ENCODE measurements around the gene TRPM2.

TRPM2 gene

DNA sequence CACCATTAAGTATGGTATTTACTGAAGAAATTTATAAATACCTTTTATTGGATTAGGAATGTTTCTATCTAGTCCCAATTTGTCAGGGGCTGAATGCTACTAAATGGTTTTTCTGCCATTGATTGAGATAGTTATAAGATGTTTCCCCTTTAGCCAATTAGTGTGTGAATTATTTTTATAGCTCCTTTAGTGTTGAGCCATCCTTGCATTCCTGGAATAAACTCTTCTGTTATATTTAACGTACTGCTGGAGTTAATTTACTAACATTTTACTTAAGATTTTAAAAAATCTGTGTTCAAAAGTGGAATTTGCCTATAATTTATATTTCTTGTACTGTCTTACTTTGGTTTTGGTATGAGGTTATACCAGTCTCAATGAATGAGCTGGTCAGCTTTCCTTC is 76.5 kb downstream of the TRPM2 start:
- DNase-seq (ENCODE audit: low read depth in 3 of 3): no peak

DNA sequence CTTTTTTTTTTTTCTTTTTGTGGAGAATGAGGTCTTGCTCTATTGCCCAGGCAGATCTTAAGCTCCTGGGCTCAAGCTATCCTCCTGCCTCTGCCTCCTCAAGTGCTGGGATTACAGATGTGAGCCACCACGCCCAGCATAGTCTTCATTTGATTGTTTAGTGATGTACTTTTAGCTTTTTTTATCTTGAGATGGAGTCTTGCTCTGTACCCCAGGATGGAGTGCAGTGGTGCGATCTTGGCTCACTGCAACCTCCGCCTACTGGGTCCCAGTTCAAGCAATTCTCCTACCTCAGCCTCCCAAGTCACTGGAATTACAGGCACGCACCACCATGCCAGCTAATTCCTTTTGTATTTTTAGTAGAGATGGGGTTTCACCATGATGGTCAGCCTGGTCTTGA is 77.9 kb downstream of the TRPM2 start:
- DNase-seq (ENCODE audit: low read depth in 3 of 3): no peak

DNA sequence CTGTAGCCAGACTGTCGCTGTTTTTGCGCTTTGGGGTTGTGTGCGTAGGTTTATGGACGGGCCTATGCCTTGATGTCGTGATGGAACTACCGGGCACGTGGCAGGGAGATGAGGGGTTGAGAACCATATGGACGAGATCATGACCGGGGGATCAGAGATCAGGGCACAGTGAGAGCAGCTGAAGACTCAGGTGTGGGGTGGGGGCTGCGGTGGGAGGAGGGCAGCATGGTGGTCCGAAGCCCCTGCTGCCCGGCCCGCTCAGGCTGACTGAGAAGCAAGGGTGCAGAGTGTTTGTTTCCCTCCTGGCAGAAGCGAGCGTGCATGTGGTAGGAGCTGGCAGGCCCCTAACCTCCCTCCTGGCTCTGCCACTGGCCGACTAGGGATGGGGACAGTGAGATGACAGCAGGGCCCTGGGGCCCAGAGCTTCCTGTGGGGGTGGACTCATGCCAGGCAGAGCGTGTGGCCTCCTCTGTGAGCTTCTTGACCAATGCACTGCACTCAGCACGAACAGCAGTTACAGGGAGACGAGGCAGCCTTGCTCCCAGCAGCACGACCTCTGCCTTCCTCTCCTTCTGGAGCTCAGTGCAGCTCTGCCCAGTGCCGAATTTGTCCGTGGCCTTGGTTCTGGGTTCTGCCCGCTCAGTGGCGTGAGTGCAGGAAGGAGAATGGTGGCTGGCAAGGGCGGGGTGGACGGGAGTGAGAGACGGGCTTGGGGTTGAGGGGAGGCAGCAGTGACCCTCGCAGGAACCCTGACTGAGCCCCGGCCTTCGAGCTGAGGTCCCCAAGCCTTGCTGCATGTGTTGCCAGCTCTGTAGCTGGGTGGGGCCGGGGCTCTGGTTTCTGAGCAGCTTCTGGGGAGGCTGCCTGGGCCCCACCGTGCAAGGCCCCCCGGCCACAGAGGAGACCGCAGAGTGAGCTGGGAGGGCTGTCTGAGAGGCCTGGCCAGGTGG is 79.7 kb downstream of the TRPM2 start:
- no peak for DNase-seq (ENCODE audit: low read depth in 3 of 3)

DNA sequence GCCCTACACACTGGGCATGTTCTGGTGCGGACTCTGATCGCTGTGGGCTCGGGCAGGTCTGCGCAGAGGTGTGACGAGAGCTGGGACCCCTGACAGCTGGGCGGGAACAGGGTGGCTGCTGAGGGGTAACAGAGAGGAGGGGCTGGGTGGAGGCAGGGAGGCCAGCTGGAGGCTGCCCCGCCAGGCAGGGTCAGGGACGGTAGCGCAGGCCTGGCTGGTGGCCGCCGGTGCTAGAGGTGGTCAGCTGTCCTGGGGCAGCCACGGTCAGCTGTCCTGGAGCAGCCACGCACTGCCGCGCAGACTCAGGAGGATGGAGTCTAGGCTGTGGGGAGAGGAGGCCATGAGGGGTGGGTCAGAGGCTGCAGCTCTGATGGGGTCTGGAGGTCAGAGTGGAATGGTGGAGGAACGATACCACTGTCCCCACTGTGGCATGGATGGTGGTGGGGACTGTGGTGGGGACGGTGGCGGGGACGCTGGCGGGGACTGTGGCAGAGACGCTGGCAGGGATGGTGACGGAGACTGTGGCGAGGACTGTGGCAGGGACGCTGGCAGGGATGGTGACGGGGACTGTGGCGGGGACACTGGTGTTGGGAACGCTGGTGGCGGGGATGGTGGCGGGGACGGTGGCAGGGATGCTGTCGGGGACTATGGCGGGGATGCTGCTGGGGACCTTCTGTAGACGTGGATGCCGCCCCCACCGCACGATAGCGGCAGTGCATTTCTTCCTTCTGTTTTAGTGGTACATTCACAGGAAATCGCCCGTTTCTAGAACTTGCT is 80.6 kb downstream of the TRPM2 start:
- no peak for DNase-seq (ENCODE audit: low read depth in 3 of 3)

DNA sequence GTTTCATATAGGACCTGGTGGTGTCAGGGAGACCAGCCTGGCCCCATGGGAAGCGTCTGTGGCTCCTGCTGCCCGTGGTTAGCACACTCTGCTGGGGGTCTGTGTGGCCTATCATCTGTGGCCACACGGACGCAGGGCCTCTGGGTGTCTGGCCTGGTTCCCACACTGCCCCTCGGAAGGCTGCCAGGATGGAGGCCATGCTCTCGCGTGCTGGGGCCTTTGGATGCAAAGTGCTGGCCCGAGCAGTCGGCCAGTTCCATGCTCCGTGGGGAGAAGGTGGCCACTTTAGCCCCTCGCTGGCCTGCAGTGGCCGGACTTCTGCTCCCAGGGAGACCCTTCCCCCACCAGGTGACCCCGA is 81.1 kb downstream of the TRPM2 start:
- DNase-seq (ENCODE audit: low read depth in 3 of 3): no peak

DNA sequence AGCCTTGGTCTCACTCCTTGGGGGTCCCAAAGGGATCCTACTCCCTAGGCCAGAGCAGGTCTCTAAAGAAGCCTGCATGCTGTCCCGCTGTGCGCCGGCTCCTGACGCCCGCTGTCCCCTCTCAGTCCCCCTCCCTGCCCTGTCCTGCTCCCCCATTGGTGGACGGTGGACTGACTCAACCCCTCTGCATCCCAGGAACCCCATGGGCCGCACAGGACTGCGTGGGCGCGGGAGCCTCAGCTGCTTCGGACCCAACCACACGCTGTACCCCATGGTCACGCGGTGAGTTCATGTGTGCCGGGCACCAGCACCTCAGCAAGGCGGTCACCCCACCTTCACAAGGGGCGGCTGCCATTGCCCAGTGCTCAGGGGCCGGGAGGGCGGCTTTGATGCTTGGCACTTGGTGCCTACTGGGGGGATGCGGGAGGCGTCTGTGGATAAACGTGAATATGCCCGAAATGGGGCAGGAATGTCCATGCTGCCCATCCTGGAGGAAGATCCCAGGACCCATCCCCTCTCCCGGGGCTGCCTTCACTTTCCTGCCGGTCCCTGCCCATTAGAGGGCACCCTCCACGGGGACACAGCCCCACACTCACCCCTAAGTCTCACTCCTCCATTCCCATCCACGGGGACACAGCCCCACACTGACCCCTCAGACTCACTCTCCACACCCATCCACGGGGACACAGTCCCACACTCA is 81.7 kb downstream of the TRPM2 start:
- no peak for DNase-seq (ENCODE audit: low read depth in 3 of 3)

DNA sequence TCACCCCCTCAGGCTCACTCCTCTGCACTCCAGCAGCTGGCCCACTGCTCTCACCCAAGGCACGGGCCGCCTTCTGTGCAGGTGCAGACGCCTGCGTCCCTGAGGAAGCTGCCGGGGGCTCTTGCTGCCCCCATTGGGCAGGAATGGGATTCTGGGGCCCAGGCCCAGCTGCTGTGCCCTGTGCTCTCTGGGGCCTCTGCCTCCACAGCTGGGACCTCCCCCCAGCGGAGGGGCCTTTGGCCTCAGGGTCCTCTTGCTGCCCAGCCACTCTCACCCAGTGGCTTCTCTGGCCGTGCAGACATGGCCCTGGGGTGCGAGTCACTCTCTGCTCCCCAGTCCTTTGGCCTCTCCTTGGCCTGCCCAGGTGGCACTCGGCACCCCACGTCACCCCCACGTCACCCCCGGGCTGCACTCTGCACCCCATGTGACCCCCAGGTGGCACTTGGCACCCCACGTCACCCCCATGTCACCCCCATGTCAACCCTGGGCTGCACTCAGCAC is 82.7 kb downstream of the TRPM2 start:
- DNase-seq (ENCODE audit: low read depth in 3 of 3): no peak

DNA sequence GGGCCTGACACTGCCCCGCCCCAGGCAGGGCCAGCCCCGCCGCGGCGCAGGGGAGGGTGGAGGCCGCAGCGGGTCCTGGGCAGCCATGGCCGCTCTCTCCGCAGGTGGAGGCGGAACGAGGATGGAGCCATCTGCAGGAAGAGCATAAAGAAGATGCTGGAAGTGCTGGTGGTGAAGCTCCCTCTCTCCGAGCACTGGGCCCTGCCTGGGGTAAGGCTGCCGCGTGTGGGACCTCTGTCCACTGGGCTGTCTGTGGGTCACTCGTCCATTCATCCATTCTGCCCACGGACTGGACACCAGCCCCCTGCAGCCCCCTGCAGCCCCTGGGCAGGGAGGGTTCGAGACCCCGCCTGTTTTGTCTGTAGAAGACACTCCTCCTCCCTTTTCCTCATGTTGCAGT is 83.5 kb downstream of the TRPM2 start:
- DNase-seq (ENCODE audit: low read depth in 3 of 3): no peak

DNA sequence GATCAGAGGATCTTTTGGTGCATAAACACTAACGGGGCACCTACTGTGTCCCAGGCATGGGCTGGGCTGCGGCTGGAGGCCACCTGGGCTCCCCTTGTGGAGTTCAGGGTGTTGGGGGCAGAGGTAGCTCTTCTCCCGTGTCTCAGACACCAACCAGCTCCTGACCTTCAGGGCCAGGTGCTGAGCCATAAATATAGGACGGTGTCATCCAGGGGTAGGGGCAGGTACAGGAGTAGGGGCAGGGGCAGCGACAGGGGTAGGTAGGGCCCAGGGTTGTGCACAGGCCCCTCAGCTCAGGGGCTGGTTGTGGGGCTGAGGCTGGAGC is 83.9 kb downstream of the TRPM2 start:
- DNase-seq (ENCODE audit: low read depth in 3 of 3): no peak

DNA sequence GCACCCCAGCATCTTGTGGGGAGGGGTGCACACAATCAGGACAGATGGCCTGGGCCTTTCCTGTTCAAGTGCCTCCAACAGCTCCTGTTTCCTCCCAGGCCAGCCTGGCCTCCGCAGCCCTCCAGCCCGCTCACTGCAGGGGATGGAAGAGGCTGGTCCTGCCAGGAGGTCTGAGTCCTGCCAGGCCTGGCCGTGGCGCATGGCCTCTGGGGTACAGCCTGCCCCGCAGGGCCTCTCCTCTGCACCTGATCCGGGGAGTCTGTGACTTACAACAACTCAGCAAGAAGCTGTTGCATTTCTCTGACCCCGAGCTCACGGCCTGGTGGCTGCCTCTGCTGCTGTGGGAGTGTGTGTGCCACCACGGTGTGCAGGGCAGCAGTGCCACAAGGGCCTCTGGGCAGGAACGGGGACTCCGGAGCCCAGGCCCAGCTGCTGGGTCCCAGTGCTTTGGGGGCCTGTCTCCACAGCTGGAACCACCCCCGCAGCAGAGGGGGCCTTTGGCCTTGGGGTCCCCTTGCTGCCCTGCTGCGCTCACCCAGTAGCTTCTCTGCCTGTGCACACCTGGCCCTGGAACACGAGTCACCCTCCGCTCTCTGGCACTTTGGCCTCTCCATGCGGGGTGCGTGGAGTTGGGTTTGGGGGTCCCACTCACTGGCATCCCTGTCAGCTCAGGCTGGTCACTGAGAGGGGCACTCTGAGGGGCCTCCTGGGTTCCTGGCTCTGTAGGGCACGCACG is 84.4 kb downstream of the TRPM2 start:
- no peak for DNase-seq (ENCODE audit: low read depth in 3 of 3)

DNA sequence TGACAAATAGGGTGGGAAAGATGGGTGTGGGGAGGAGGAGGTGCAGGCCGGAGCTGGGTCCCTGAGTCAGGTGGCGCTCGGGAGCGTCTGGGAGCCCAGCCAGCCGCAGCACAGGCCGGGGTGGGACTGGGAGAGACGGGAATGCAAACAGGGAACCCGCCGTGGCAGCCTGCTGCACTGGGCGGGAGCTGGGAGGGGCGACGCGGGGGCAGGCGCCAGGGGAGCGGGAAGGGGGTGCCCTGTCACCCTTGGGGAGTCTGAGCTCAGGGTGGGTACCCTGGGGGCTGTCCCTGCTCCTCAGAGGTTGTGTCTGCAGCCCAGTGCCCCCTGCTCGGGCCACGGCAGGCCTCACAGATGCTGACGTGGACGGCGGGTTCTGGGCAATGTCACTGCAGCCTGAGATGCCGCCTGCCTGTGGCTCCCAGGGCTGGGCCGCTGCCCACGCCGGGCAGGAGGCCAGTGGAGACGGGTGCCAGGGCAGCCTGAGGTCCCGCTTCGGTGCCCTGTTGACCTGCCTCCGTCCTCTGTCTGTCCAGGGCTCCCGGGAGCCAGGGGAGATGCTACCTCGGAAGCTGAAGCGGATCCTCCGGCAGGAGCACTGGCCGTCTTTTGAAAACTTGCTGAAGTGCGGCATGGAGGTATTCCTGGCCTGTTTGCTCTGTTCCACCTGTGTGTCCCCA is 85.2 kb downstream of the TRPM2 start:
- no peak for DNase-seq (ENCODE audit: low read depth in 3 of 3)

DNA sequence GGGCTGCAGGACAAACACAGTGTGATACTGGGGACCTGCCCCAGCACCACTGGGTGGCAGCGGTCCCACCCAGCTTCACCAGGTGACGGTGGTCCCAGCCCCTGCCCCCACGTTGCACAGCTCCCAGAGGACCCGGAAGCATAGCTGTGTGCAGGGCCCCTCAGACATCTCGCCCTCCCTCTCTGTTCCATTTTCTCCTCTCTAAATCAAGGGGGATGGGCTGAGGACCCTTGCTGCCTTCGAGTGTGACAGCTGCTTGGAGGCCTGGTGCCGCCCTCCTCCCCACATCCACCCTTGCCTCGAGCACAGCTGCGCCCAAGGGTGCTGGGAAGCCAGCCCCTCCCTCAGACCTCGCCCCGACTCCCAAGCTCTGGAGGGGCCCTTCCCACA is 85.8 kb downstream of the TRPM2 start:
- no peak for DNase-seq (ENCODE audit: low read depth in 3 of 3)

DNA sequence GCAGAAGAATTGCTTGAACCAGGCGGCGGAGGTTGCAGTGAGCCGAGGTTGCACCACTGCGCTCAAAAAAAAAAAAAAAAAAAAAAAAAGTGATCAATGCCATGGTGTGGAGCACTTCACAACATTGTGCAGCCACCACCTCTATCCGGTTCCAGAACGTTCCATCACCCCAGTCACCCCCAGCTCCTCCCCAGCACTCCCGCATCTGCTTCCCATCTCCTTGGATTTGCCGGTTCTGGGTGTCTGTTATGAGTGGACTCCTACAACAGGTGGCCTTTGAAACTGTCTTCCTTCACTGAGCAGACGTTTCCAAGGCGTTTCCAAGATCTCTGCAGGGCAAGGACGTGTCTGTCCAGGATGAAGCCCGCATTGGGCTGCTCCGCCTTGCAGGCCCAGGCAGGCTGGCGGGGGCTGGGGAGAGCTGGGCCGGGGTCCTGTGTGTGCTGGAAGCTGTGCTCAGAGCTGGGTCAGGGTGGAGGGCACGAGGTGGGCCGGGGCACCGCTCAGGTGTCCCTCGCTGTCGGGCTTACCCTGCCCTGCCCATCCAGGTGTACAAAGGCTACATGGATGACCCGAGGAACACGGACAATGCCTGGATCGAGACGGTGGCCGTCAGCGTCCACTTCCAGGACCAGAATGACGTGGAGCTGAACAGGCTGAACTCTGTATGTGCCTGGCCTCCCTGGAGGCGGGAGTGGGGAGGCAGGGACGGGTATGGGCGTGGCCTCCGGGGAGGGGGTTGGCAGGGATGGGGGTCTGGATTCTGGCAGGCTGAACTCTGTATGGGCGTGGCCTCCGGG is 87.0 kb downstream of the TRPM2 start:
- no peak for DNase-seq (ENCODE audit: low read depth in 3 of 3)

DNA sequence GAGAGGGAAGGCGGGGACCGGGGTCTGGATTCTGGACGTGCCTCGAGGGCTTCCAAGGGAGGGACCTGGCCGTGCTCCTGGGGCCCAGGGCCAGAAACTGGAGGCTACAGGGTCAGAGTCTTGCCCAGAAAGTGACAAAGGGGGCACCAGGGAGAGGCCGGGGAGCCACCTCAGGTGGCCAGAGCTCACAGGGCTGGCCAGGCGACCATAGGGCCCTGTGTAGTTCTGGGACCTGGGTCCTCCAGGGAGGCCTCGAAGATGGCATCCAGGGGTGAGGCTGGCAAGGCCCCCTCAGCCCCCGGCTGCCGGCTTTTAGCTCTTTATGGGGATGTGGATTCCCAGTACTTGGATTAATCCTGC is 87.6 kb downstream of the TRPM2 start:
- DNase-seq (ENCODE audit: low read depth in 3 of 3): no peak

DNA sequence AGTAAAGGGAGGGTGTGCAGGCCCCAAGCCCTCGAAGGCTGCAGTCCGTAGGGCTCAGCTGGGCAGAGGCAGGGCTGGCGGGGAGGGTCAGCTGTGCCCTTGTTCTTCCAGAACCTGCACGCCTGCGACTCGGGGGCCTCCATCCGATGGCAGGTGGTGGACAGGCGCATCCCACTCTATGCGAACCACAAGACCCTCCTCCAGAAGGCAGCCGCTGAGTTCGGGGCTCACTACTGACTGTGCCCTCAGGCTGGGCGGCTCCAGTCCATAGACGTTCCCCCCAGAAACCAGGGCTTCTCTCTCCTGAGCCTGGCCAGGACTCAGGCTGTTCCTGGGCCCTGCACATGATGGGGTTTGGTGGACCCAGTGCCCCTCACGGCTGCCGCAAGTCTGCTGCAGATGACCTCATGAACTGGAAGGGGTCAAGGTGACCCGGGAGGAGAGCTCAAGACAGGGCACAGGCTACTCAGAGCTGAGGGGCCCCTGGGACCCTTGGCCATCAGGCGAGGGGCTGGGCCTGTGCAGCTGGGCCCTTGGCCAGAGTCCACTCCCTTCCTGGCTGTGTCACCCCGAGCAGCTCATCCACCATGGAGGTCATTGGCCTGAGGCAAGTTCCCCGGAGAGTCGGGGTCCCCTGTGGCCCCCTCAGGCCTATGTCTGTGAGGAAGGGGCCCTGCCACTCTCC is 88.3 kb downstream of the TRPM2 start:
- DNase-seq (ENCODE audit: low read depth in 3 of 3): no peak

DNA sequence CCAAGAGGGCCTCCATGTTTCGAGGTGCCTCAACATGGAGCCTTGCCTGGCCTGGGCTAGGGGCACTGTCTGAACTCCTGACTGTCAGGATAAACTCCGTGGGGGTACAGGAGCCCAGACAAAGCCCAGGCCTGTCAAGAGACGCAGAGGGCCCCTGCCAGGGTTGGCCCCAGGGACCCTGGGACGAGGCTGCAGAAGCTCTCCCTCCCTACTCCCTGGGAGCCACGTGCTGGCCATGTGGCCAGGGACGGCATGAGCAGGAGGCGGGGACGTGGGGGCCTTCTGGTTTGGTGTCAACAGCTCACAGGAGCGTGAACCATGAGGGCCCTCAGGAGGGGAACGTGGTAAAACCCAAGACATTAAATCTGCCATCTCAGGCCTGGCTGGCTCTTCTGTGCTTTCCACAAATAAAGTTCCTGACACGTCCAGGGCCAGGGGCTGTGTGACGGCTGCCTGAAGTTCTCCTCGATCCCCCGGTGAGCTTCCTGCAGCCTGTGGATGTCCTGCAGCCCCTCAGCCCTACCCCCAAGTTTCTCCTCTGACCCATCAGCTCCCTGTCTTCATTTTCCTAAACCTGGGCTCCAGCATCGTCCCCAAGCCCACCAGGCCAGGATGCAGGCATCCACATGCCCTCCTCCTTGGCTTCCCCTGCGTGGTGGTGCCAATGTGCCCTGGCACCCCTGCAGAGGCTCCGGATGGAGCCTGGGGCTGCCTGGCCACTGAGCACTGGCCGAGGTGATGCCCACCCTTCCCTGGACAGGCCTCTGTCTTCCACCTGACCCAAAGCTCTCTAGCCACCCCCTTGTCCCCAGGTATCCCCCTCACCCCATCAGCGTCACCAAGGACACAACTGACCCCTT is 89.1 kb downstream of the TRPM2 start:
- no peak for DNase-seq (ENCODE audit: low read depth in 3 of 3)

DNA sequence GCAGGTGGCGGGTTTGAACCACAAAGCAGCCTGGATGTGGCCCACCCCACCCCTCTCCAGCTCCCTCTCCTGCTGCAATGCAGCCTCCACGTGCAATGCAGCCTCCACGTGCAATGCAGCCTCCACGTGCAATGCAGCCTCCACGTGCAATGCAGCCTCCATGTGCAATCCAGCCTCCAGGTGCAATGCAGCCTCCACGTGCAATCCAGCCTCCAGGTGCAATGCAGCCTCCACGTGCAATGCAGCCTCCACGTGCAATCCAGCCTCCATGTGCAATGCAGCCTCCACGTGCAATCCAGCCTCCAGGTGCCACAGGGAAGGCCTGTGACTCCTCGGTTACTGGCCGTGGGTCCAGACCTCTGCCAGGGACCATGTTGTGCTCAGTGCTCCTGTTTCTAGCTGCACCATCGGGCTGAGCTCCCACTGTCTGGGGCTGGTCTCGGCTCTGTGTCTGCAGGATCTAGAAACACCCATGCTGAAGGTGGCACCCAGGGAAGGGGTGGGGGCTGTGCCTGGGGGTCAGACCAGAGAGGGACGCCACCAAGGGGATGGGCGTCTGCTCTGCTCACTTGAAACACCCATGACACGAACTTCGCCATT is 90.0 kb downstream of the TRPM2 start:
- no peak for DNase-seq (ENCODE audit: low read depth in 3 of 3)

DNA sequence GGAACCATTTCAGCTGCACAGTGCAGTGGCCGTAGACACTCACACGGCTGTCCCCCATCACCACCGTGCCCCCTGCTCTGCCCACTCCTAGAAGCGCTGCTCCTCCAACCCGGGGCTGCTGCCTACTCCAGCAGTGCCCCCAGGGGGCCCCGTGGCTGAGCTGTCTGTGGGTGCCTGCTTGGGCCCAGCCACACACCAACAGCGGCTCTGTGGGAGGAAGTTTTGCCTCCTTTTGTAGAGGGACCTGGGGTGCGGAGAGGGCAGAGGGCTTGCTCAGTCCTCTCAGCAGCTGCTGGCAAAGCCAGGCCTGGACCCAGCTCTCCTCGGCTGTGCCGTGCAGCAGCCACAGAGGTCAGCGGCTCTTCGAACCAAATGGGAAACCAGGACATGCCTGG is 90.5 kb downstream of the TRPM2 start:
- no peak for DNase-seq (ENCODE audit: low read depth in 3 of 3)

Measured in stimulated activated CD4-positive, alpha-beta T cell treated with anti-CD3 and anti-CD28 coated beads, TNF-alpha, amount 100 ng/mL, for 48 hours (primary cell).